Stimulated activated CD4-positive, alpha-beta T cell treated with anti-CD3 and anti-CD28 coated beads, Interleukin-12 subunit alpha, Interleukin-12 subunit beta, amount 100 ng/mL, for 4 hours (primary cell): ENCODE data around the gene LONRF3.

Experiments
- DNase-seq: peaks from one replicate; pipeline ENCODE4 v3.0.0-alpha.2; 2020

The LONRF3 gene

GRCh38 chrX:119041175-119041574, 66.8 kb downstream of the LONRF3 start:
- DNase-seq = no peak

- no peak for DNase-seq
These were observed 67.6 kb downstream of the LONRF3 start for GRCh38 chrX:119042040-119042439.

GRCh38 chrX:119042996-119043395, 68.6 kb downstream of the LONRF3 start:
- DNase-seq = no peak

GRCh38 chrX:119045884-119046283, 71.5 kb downstream of the LONRF3 start:
- no peak for DNase-seq

GRCh38 chrX:119055687-119056086, 81.3 kb downstream of the LONRF3 start:
- no peak for DNase-seq

GRCh38 chrX:119062750-119063374, 88.4 kb downstream of the LONRF3 start:
- no peak for DNase-seq

- DNase-seq = no peak
These were observed 89.0 kb downstream of the LONRF3 start for GRCh38 chrX:119063428-119063827.

- peak; percentile 27 for DNase-seq
These were observed 92.8 kb downstream of the LONRF3 start for GRCh38 chrX:119067023-119067739.
